Activated CD8-positive, alpha-beta memory T cell treated with anti-CD3 and anti-CD28 coated beads for 4 hours (primary cell): ENCODE measurements around the gene INPP5E.

Experiments
- DNase-seq, 2 donors: peaks; one replicate each; pipeline ENCODE4 v3.0.0-alpha.2; 2020; ENCODE audit warnings: low read depth in 2 of 2

The INPP5E gene

GRCh38 chr9:136389396-136389795 lies 50.2 kb downstream of the INPP5E start:
- no peak for DNase-seq

GRCh38 chr9:136387217-136387616 lies 52.4 kb downstream of the INPP5E start:
- no peak for DNase-seq

GRCh38 chr9:136386018-136386417 lies 53.6 kb downstream of the INPP5E start:
- no peak for DNase-seq

DNA sequence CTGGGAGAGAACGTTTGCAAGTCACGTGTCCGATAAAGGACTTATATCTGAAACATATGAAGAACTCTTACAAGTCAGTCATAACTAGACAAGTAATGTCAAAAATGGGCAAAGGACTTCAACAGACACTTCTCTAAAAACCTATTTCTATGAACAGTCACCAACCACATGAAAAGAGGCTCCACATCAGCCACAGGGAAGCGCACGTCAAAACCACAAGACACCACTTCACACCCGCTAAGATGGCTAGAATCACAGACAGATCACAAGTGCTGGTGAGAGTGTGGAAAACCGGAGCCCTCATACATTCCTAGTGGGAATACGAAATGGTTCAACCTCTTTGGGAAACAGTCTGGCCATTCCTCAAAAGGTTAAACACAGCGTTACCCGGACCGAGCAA lies 54.6 kb downstream of the INPP5E start:
- DNase-seq: no peak

GRCh38 chr9:136383436-136383835 lies 56.2 kb downstream of the INPP5E start:
- no peak for DNase-seq

DNA sequence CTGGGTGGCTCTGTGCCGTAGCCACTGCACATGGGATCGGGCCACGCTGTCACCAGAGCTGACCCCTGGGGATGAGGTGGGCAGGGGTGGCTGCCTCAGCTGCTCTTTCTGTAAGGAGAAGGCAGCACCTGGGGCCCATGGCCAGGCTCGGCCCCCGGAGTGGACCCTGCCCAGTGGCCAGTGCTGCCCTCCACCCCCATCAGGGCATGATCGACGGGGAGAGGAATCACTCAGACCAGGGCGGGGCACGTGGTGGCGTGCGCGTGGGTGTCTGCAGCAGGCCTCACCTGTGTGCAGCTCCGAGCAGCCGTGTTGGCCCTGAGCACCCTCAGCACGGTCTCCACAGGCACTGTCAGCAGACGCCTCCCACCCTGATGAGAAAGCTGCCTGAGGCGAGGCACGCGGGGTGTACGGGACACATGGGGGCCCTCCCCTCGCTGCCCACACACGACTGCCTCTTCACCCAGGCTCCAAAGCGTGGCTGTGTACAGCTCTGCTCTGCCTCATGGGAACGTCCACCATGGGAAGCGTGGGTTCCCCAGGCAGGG lies 57.6 kb downstream of the INPP5E start:
- no peak for DNase-seq

DNA sequence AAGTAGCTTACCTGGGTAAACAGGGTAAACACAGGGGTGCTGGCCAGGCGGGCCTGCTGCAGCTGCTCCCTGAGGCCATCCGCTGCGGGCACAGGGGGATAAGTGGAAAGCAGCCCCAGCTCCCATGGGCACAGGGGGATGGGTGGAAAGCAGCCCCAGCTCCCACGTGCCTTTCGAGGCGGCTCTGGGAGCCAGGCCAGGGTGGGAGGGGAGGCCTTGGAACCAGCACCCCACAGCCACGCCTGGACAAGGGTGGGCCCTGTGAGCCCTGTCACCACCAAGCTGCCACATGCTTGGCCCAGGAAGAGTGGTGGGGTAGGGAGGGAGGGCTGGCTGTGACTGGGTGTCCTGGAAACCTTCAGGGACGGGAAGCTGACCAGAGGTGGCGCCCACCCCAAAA lies 58.3 kb downstream of the INPP5E start:
- no peak for DNase-seq

DNA sequence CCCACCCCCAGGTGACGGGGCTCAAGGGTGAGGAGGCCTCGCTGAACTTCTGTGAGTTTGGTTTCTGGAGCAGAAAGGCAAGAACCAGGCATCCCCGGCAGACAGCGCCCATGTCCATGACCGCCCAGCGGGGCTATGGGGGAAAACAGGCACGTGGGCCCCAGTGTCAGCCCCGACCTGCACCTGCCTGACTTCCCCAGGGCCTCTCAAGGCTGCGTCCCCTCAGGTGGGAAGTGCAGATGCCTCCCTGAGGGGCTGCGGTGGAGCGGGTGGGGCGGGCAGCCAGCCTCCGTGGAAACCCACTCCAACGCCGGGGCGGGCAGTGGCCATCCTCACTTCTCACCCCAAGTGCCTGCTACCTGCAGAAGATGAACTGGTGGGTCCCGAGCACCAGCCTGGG lies 59.3 kb downstream of the INPP5E start:
- DNase-seq: no peak

DNA sequence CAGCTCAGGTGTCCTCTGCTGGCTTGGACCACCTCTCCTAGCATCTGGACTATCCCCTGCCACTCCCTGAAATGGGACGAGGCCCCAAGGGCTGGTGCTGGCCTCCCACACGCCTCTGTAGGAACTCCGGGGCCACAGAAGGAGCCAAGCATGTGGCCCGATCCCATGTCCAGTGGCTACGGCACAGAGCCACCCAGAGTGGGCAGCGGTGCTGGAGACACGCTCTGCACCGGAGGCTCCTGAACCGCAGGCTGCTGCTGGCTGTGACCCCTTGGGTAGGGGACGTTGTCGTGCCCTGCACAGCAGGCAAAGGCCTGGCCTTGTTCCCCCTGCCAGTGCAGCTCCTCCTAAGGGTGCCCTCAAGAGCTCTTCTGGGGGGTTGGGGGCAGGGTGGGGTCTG lies 59.8 kb downstream of the INPP5E start:
- DNase-seq: no peak

- no peak for DNase-seq
Observed at GRCh38 chr9:136379401-136379800, 60.2 kb downstream of the INPP5E start.

DNA sequence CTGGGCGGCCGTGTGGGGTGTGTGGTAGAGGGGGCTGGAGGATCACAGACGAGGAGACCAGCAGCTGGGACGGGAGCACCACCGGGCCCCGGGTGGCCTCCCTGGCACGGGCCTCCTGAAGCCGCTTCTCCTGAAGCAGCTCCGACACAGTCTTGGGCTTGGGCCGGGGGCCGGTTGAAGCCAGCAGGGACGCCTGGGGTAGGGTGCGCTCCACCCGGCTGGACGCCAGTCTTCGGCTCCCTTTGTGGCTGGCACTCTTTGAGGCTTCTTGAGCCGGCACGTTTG lies 60.7 kb downstream of the INPP5E start:
- no peak for DNase-seq
